ENCODE data around the gene TESK2.
"Not testable (repeated sequence)": the region's sequence is repeated elsewhere in the genome, so short reads cannot be mapped to it uniquely, and the experiment has no call there.

Gene TESK2

GRCh38 chr1:45474194-45474593, 16.8 kb downstream of the TESK2 start:
- DNase-seq (ENCODE audit: low read depth in 2 of 2) = not testable (repeated sequence)

- no peak for DNase-seq (ENCODE audit: low read depth in 2 of 2)
Observed at GRCh38 chr1:45473302-45473701, 17.7 kb downstream of the TESK2 start.

- no peak for DNase-seq (ENCODE audit: low read depth in 2 of 2)
Observed at GRCh38 chr1:45470306-45470798, 20.6 kb downstream of the TESK2 start.

- not testable (repeated sequence) for DNase-seq (ENCODE audit: low read depth in 2 of 2)
Observed at GRCh38 chr1:45467353-45467752, 23.6 kb downstream of the TESK2 start.

GRCh38 chr1:45465277-45465676, 25.7 kb downstream of the TESK2 start:
- DNase-seq (ENCODE audit: low read depth in 2 of 2) = no peak

- no peak for DNase-seq (ENCODE audit: low read depth in 2 of 2)
Observed at GRCh38 chr1:45458894-45459293, 32.1 kb downstream of the TESK2 start.

GRCh38 chr1:45456531-45456930, 34.4 kb downstream of the TESK2 start:
- DNase-seq (ENCODE audit: low read depth in 2 of 2) = no peak

- DNase-seq (ENCODE audit: low read depth in 2 of 2) = no peak
Observed at GRCh38 chr1:45455162-45455561, 35.8 kb downstream of the TESK2 start.

- DNase-seq (ENCODE audit: low read depth in 2 of 2) = no peak
Observed at GRCh38 chr1:45454464-45454863, 36.5 kb downstream of the TESK2 start.

- no peak for DNase-seq (ENCODE audit: low read depth in 2 of 2)
Observed at GRCh38 chr1:45452503-45452902, 38.5 kb downstream of the TESK2 start.

- DNase-seq (ENCODE audit: low read depth in 2 of 2) = no peak
Observed at GRCh38 chr1:45448357-45448756, 42.6 kb downstream of the TESK2 start.

GRCh38 chr1:45446950-45447672, 43.9 kb downstream of the TESK2 start:
- no peak for DNase-seq (ENCODE audit: low read depth in 2 of 2)

GRCh38 chr1:45446530-45446929, 44.4 kb downstream of the TESK2 start:
- DNase-seq (ENCODE audit: low read depth in 2 of 2) = no peak

- no peak for DNase-seq (ENCODE audit: low read depth in 2 of 2)
Observed at GRCh38 chr1:45444609-45445131, 46.3 kb downstream of the TESK2 start.

- no peak for DNase-seq (ENCODE audit: low read depth in 2 of 2)
Observed at GRCh38 chr1:45443580-45444446, 47.1 kb downstream of the TESK2 start.

- no peak for DNase-seq (ENCODE audit: low read depth in 2 of 2)
Observed at GRCh38 chr1:45442272-45442671, 48.7 kb downstream of the TESK2 start.

GRCh38 chr1:45437323-45437722, 53.6 kb downstream of the TESK2 start:
- no peak for DNase-seq (ENCODE audit: low read depth in 2 of 2)

- DNase-seq (ENCODE audit: low read depth in 2 of 2) = no peak
Observed at GRCh38 chr1:45430490-45430889, 60.5 kb downstream of the TESK2 start.

GRCh38 chr1:45429561-45430159, 61.3 kb downstream of the TESK2 start:
- DNase-seq (ENCODE audit: low read depth in 2 of 2) = no peak

GRCh38 chr1:45423906-45424678, 66.9 kb downstream of the TESK2 start:
- DNase-seq (ENCODE audit: low read depth in 2 of 2) = no peak

GRCh38 chr1:45421935-45422334, 69.0 kb downstream of the TESK2 start:
- DNase-seq (ENCODE audit: low read depth in 2 of 2) = no peak
